Amygdala (tissue), 56 donors: ENCODE results near the gene TRIM17.

Experiments used
- DNase-seq, 56 donors: peaks; one replicate each; lab custom pipeline; 2025; lab: John Stamatoyannopoulos, UW

Gene TRIM17

GRCh38 chr1:228420968-228421826, 4.5 kb upstream of the TRIM17 start:
- DNase-seq: no peak

GRCh38 chr1:228417483-228418203, 982 bp upstream of the TRIM17 start:
- DNase-seq: no peak

GRCh38 chr1:228417061-228417460, 400 bp upstream of the TRIM17 start:
- DNase-seq: no peak

GRCh38 chr1:228415853-228416216, 826 bp downstream of the TRIM17 start:
- peak in 6 of 56 donors; percentile 11 to 44 (median 22) for DNase-seq

GRCh38 chr1:228415221-228415620, 1.4 kb downstream of the TRIM17 start:
- peak in 1 of 56 donors; percentile 11 for DNase-seq

- no peak for DNase-seq
Measured at GRCh38 chr1:228414511-228415211, 2.0 kb downstream of the TRIM17 start.

- no peak for DNase-seq
Measured at GRCh38 chr1:228413241-228414010, 3.2 kb downstream of the TRIM17 start.

GRCh38 chr1:228411548-228412430, 4.9 kb downstream of the TRIM17 start:
- no peak for DNase-seq

GRCh38 chr1:228411121-228411520, 5.5 kb downstream of the TRIM17 start:
- no peak for DNase-seq

- no peak for DNase-seq
Measured at GRCh38 chr1:228410671-228411070, 6.0 kb downstream of the TRIM17 start.

GRCh38 chr1:228410015-228410414, 6.6 kb downstream of the TRIM17 start:
- DNase-seq: no peak

- DNase-seq: no peak
Measured at GRCh38 chr1:228408869-228409805, 7.5 kb downstream of the TRIM17 start.

- DNase-seq: no peak
Measured at GRCh38 chr1:228408041-228408868, 8.4 kb downstream of the TRIM17 start.

- DNase-seq: peak in 3 of 56 donors; percentile 72 to 81 (median 76)
Measured at GRCh38 chr1:228407106-228408040, 9.3 kb downstream of the TRIM17 start.

- DNase-seq: no peak
Measured at GRCh38 chr1:228405979-228406228, 10.8 kb downstream of the TRIM17 start.

GRCh38 chr1:228405200-228405978, 11.3 kb downstream of the TRIM17 start:
- DNase-seq: no peak
